Neural progenitor cell (in vitro differentiated cells): ENCODE measurements around the gene AUH. TPM values are rescaled to one million over a fixed set of nuclear protein-coding genes. Genes with fewer than 3 reads are reported as not detected.

Experiments
- DNase-seq: peaks from one replicate; pipeline ENCODE4 v3.0.0-alpha.2; 2016; ENCODE audit warnings: low spot score
- H2AFZ ChIP-seq: fragments of 200-600 bp; sonication (generic); replicated peaks from 2 replicates; pipeline ENCODE4 v1.6.1; 2016; ENCODE audit warnings: antibody characterized with exemption
- H3F3A ChIP-seq: fragments of 200-600 bp; sonication (generic); 2 replicates; pipeline ENCODE4 v1.6.1; 2016; ENCODE audit warnings: antibody characterized with exemption, low read depth
- H3K27ac ChIP-seq: fragments of 200-600 bp; sonication (generic); 2 replicates; pipeline ENCODE4 v1.5.1; 2016; ENCODE audit warnings: mild to moderate bottlenecking
- H3K27me3 ChIP-seq: fragments of 200-600 bp; sonication (generic); 2 replicates; pipeline ENCODE4 v1.6.1; 2016; ENCODE audit warnings: mild to moderate bottlenecking, moderate library complexity
- H3K36me3 ChIP-seq: fragments of 200-600 bp; sonication (generic); 2 replicates; pipeline ENCODE4 v1.5.1; 2016
- H3K4me1 ChIP-seq: fragments of 200-600 bp; sonication (generic); 2 replicates; pipeline ENCODE4 v1.6.1; 2016; ENCODE audit warnings: mixed run types
- H3K4me2 ChIP-seq: fragments of 200-600 bp; sonication (generic); 2 replicates; pipeline ENCODE4 v1.6.1; 2016
- H3K4me3 ChIP-seq: fragments of 200-600 bp; sonication (generic); 2 replicates; pipeline ENCODE4 v1.5.1; 2016
- H3K79me2 ChIP-seq: fragments of 200-600 bp; sonication (generic); 2 replicates; pipeline ENCODE4 v1.6.1; 2016; ENCODE audit warnings: low read depth
- H3K9ac ChIP-seq: fragments of 200-600 bp; sonication (generic); 2 replicates; pipeline ENCODE4 v1.6.1; 2016
- H3K9me3 ChIP-seq: fragments of 200-600 bp; sonication (generic); 2 replicates; pipeline ENCODE4 v1.5.1; 2016; ENCODE audit warnings: low read depth
- H4K20me1 ChIP-seq: fragments of 200-600 bp; sonication (generic); 2 replicates; pipeline ENCODE4 v1.6.1; 2016; ENCODE audit warnings: low read depth
- H3K27ac Mint-ChIP-seq: 3 replicates; pipeline ENCODE4 v1.8.0; 2021; ENCODE audit warnings: mixed read lengths
- H3K27me3 Mint-ChIP-seq: 2 replicates; pipeline ENCODE4 v1.8.0; 2022; ENCODE audit warnings: low read depth, mild to moderate bottlenecking, inconsistent platforms, moderate library complexity, mixed read lengths; ENCODE audit not compliant: insufficient read depth
- H3K36me3 Mint-ChIP-seq: 3 replicates; pipeline ENCODE4 v1.8.0; 2021; ENCODE audit warnings: mixed read lengths
- H3K4me1 Mint-ChIP-seq: 3 replicates; pipeline ENCODE4 v1.8.0; 2021; ENCODE audit warnings: mixed read lengths
- H3K4me3 Mint-ChIP-seq: 3 replicates; pipeline ENCODE4 v1.8.0; 2021; ENCODE audit warnings: mild to moderate bottlenecking, moderate library complexity, mixed read lengths
- H3K9me3 Mint-ChIP-seq: 3 replicates; pipeline ENCODE4 v1.8.0; 2020; ENCODE audit warnings: mixed read lengths
- EZH2 ChIP-seq: fragments of 200-600 bp; sonication (generic); IDR thresholded peaks from 2 replicates; pipeline ENCODE4 v1.6.1; 2017; ENCODE audit warnings: antibody characterized with exemption, mild to moderate bottlenecking, moderate library complexity
- EZH2phosphoT487 ChIP-seq: fragments of 200-600 bp; sonication (generic); IDR thresholded peaks from 2 replicates; pipeline ENCODE4 v1.6.1; 2017; ENCODE audit warnings: antibody characterized with exemption
- total RNA-seq: library from RNA; depleted of rRNA; stranded (reverse); fragments of >200 nt; gene quantifications from 2 replicates; pipeline ENCODE4 v1.2.3, GENCODE V29; 2015; ENCODE audit warnings: low replicate concordance
- TF ChIP-seq, protein P1 (sequence below): fragments of 200-600 bp; sonication (generic); IDR thresholded peaks from 2 replicates; pipeline ENCODE4 v1.5.1; 2017; ENCODE audit warnings: antibody characterized with exemption, mild to moderate bottlenecking

Gene AUH
- total RNA-seq, 1 donor from 2014 or later: 17.3 TPM

DNA sequence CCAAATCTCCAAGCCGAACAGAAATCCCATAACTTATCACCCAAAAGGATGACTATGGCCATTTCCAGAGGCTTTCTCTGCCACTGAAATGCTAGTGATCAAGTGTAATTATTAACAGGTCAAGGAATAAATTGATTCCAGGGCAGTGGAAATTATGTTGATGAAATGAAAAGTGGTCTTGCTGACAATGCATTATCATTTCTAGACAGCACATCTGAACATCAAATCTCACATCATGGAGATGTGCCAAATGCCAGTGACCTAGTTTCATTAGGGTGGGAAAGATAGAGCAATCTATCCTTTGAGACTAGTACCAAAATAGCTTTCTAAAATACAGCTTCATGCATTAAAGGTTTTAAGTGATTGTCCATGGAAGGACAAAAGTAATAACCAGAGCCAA, 86.1 kb downstream of the AUH start:
- no peak for DNase-seq
- Histone ChIP-seq H3K27me3 (no peaks in the 10 kb centered on the region), H3K27ac (no peak overlapping the region), H3F3A (no peaks in the 10 kb centered on the region), H4K20me1 (peaks cover 6% of the 10 kb centered on the region), H3K36me3 (no peaks in the 10 kb centered on the region), H3K9me3 (no peaks in the 10 kb centered on the region), H3K9ac (no peak overlapping the region), H3K79me2 (no peaks in the 10 kb centered on the region), H3K4me1 (peaks cover 11% of the 10 kb centered on the region), H3K4me3 (no peak overlapping the region), H3K4me2 (no peak overlapping the region), H2AFZ (no peak overlapping the region)
- H3K4me1 Mint-ChIP-seq: peaks cover 13% of the 10 kb centered on the region
- no peaks in the 10 kb centered on the region for H3K27me3 Mint-ChIP-seq
- TF ChIP-seq, protein P1, sequence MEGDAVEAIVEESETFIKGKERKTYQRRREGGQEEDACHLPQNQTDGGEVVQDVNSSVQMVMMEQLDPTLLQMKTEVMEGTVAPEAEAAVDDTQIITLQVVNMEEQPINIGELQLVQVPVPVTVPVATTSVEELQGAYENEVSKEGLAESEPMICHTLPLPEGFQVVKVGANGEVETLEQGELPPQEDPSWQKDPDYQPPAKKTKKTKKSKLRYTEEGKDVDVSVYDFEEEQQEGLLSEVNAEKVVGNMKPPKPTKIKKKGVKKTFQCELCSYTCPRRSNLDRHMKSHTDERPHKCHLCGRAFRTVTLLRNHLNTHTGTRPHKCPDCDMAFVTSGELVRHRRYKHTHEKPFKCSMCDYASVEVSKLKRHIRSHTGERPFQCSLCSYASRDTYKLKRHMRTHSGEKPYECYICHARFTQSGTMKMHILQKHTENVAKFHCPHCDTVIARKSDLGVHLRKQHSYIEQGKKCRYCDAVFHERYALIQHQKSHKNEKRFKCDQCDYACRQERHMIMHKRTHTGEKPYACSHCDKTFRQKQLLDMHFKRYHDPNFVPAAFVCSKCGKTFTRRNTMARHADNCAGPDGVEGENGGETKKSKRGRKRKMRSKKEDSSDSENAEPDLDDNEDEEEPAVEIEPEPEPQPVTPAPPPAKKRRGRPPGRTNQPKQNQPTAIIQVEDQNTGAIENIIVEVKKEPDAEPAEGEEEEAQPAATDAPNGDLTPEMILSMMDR: no peak
- TF ChIP-seq EZH2: no peak
- TF ChIP-seq EZH2phosphoT487: no peak
- H3K36me3 Mint-ChIP-seq: no peaks in the 10 kb centered on the region
- no peak overlapping the region for H3K4me3 Mint-ChIP-seq
- H3K9me3 Mint-ChIP-seq: no peaks in the 10 kb centered on the region
- no peak overlapping the region for H3K27ac Mint-ChIP-seq

DNA sequence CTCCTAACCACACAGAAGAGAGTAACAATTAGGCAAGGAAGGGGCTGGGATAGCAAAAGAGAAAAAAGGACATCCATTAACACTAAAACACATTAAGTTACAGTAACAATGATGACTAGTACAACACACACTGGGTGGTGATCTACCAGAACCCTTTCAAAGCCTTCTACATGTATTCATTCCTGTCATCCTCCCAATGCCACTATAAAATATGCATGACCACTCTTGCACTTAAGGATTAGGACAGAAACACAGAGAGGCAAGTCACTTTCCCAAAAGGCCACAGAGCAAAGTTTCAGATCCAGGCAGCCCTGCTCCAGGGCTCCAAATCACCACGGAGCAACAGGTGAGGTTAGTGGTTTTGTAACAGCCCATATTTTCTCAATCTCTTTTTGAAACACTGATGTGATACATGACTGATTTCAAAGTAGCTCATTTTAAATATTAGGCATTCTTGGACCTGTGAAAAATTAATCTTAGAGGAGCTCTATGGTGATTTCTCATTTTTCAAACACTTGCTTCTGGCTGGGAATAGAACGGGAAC, 86.7 kb downstream of the AUH start:
- H3K4me3 ChIP-seq: no peak overlapping the region
- H3K27me3 ChIP-seq: no peaks in the 10 kb centered on the region
- Mint-ChIP-seq H3K27me3 (no peaks in the 10 kb centered on the region), H3K9me3 (no peaks in the 10 kb centered on the region), H3K36me3 (no peaks in the 10 kb centered on the region), H3K4me3 (no peak overlapping the region), H3K4me1 (peaks cover 17% of the 10 kb centered on the region), H3K27ac (no peak overlapping the region)
- H2AFZ ChIP-seq: no peak overlapping the region
- no peaks in the 10 kb centered on the region for H3K9me3 ChIP-seq
- no peaks in the 10 kb centered on the region for H3F3A ChIP-seq
- H3K36me3 ChIP-seq: no peaks in the 10 kb centered on the region
- H3K4me1 ChIP-seq: peaks cover 11% of the 10 kb centered on the region
- no peak for DNase-seq
- TF ChIP-seq, protein P1: no peak
- TF ChIP-seq EZH2phosphoT487 (no peak), EZH2 (no peak)
- H3K27ac ChIP-seq: no peak overlapping the region
- peaks cover 6% of the 10 kb centered on the region for H4K20me1 ChIP-seq
- H3K4me2 ChIP-seq: no peak overlapping the region
- no peak overlapping the region for H3K9ac ChIP-seq
- no peaks in the 10 kb centered on the region for H3K79me2 ChIP-seq

DNA sequence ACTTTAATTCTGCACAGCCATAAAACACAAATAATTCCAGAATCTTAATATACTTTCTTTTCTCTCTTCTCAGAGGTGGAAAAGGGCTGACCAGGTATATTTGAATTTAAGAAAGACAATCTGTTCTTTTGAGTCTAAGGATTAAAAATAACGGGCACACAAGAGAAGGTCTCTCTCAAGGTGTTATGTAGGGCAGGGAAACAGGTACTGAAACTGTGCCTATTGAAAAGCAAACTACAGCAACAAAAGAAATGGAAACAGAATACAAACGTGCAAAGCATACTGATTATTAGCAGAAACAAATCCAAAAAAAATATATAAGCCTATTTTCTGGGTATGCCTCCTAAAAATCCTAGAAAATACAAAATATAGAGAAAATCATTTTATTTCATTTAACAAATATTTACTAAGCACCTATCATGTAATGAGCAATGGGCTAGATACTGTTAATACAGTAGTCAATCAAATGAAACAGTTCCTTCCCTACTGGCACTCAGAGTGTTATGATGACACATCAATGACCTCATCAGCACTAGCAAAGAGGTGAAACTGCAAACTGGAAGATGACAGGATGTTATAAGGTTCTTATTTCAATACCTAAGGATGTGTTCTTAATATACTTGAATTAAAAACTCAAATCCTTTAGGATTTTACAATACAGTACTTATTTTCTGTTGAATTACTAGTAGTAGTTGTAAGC, 87.7 kb downstream of the AUH start:
- H3F3A ChIP-seq: no peaks in the 10 kb centered on the region
- peaks cover 6% of the 10 kb centered on the region for H4K20me1 ChIP-seq
- Mint-ChIP-seq H3K36me3 (no peaks in the 10 kb centered on the region), H3K27me3 (no peaks in the 10 kb centered on the region), H3K9me3 (no peaks in the 10 kb centered on the region), H3K4me1 (peaks cover 22% of the 10 kb centered on the region), H3K27ac (no peak overlapping the region), H3K4me3 (no peak overlapping the region)
- no peaks in the 10 kb centered on the region for H3K79me2 ChIP-seq
- no peaks in the 10 kb centered on the region for H3K36me3 ChIP-seq
- no peak overlapping the region for H3K9ac ChIP-seq
- TF ChIP-seq EZH2 (no peak), EZH2phosphoT487 (no peak)
- TF ChIP-seq, protein P1: no peak
- H3K4me1 ChIP-seq: peaks cover 11% of the 10 kb centered on the region
- H3K4me3 ChIP-seq: no peak overlapping the region
- no peaks in the 10 kb centered on the region for H3K27me3 ChIP-seq
- H2AFZ ChIP-seq: no peak overlapping the region
- H3K27ac ChIP-seq: no peak overlapping the region
- DNase-seq: no peak
- no peak overlapping the region for H3K4me2 ChIP-seq
- H3K9me3 ChIP-seq: no peaks in the 10 kb centered on the region
